ENCODE measurements around the gene CST3. TPM values are rescaled to one million over a fixed set of nuclear protein-coding genes. Genes with fewer than 3 reads are reported as not detected.

The CST3 gene
- total RNA-seq, 1 donor from 2014 or later = 82.7 TPM

- no peak for FAIRE-seq
- TF ChIP-seq CTCF (IDR thresholded peaks at IDR 0.05; ENCODE audit: insufficient read depth, low read length, severe bottlenecking) = no peak
- H3K27me3 ChIP-seq (ENCODE audit: control insufficient read depth, insufficient read depth, low read length) = no peaks in the 10 kb centered on the region
- no peak overlapping the region for H3K4me3 ChIP-seq (ENCODE audit: low read depth, low read length)
- DNase-seq (ENCODE audit: low read depth) = no peak
- H3K36me3 ChIP-seq (ENCODE audit: control insufficient read depth, insufficient read depth, low read length) = no peaks in the 10 kb centered on the region
Observed at GRCh38 chr20:23671479-23671878, 33.7 kb upstream of the CST3 start.

- FAIRE-seq (no peak), DNase-seq (ENCODE audit: low read depth) (no peak)
- no peaks in the 10 kb centered on the region for H3K36me3 ChIP-seq (ENCODE audit: control insufficient read depth, insufficient read depth, low read length)
- H3K4me3 ChIP-seq (ENCODE audit: low read depth, low read length) = no peak overlapping the region
- no peak for TF ChIP-seq CTCF (IDR thresholded peaks at IDR 0.05; ENCODE audit: insufficient read depth, low read length, severe bottlenecking)
- H3K27me3 ChIP-seq (ENCODE audit: control insufficient read depth, insufficient read depth, low read length) = no peaks in the 10 kb centered on the region
Observed at GRCh38 chr20:23670361-23670760, 32.6 kb upstream of the CST3 start.

- Histone ChIP-seq H3K27me3 (ENCODE audit: control insufficient read depth, insufficient read depth, low read length) (no peaks in the 10 kb centered on the region), H3K4me3 (ENCODE audit: low read depth, low read length) (no peak overlapping the region), H3K36me3 (ENCODE audit: control insufficient read depth, insufficient read depth, low read length) (no peaks in the 10 kb centered on the region)
- DNase-seq (ENCODE audit: low read depth) (no peak), FAIRE-seq (no peak)
- TF ChIP-seq CTCF (IDR thresholded peaks at IDR 0.05; ENCODE audit: insufficient read depth, low read length, severe bottlenecking) = no peak
Observed at GRCh38 chr20:23669866-23670265, 32.1 kb upstream of the CST3 start.

GRCh38 chr20:23669327-23669726 is 31.6 kb upstream of the CST3 start:
- DNase-seq (ENCODE audit: low read depth) = no peak
- Histone ChIP-seq H3K27me3 (ENCODE audit: control insufficient read depth, insufficient read depth, low read length) (no peaks in the 10 kb centered on the region), H3K4me3 (ENCODE audit: low read depth, low read length) (no peak overlapping the region), H3K36me3 (ENCODE audit: control insufficient read depth, insufficient read depth, low read length) (no peaks in the 10 kb centered on the region)
- no peak for TF ChIP-seq CTCF (IDR thresholded peaks at IDR 0.05; ENCODE audit: insufficient read depth, low read length, severe bottlenecking)
- FAIRE-seq = no peak

GRCh38 chr20:23668477-23668951 is 30.8 kb upstream of the CST3 start:
- Histone ChIP-seq H3K4me3 (ENCODE audit: low read depth, low read length) (no peak overlapping the region), H3K27me3 (ENCODE audit: control insufficient read depth, insufficient read depth, low read length) (no peaks in the 10 kb centered on the region), H3K36me3 (ENCODE audit: control insufficient read depth, insufficient read depth, low read length) (no peaks in the 10 kb centered on the region)
- peak; percentile 81 for TF ChIP-seq CTCF (IDR thresholded peaks at IDR 0.05; ENCODE audit: insufficient read depth, low read length, severe bottlenecking)
- DNase-seq (ENCODE audit: low read depth) = peak; percentile 50
- no peak for FAIRE-seq

- no peaks in the 10 kb centered on the region for H3K36me3 ChIP-seq (ENCODE audit: control insufficient read depth, insufficient read depth, low read length)
- DNase-seq (ENCODE audit: low read depth) = no peak
Observed at GRCh38 chr20:23667666-23668065, 29.9 kb upstream of the CST3 start.

More at GRCh38 chr20:23667666-23668065, 29.9 kb upstream of the CST3 start:
- no peak for TF ChIP-seq CTCF (IDR thresholded peaks at IDR 0.05; ENCODE audit: insufficient read depth, low read length, severe bottlenecking)
- H3K4me3 ChIP-seq (ENCODE audit: low read depth, low read length) = no peak overlapping the region
- H3K27me3 ChIP-seq (ENCODE audit: control insufficient read depth, insufficient read depth, low read length) = no peaks in the 10 kb centered on the region
- no peak for FAIRE-seq
